ENCODE data around the gene ERFE. TPM values are rescaled to one million over a fixed set of nuclear protein-coding genes. Genes with fewer than 3 reads are reported as not detected.

ERFE gene
- total RNA-seq, 1 donor from 2014 or later, result not detected

- H3K4me1 ChIP-seq, result peaks cover 8% of the 10 kb centered on the region
- no peak for DNase-seq (ENCODE audit: low spot score)
- no peaks in the 10 kb centered on the region for H4K20me1 ChIP-seq (ENCODE audit: low read depth)
- Mint-ChIP-seq H3K4me1 (no peaks in the 10 kb centered on the region), H3K27ac (no peak overlapping the region), H3K9me3 (no peaks in the 10 kb centered on the region), H3K36me3 (no peaks in the 10 kb centered on the region), H3K27me3 (ENCODE audit: insufficient read depth, low read depth) (no peaks in the 10 kb centered on the region), H3K4me3 (no peak overlapping the region)
- H3K9me3 ChIP-seq (ENCODE audit: low read depth), result no peaks in the 10 kb centered on the region
- no peaks in the 10 kb centered on the region for H3K36me3 ChIP-seq
- H3K4me3 ChIP-seq, result no peak overlapping the region
- no peaks in the 10 kb centered on the region for H3K27me3 ChIP-seq
- H3K4me2 ChIP-seq, result no peak overlapping the region
- TF ChIP-seq CTCF (IDR thresholded peaks at IDR 0.05), result no peak
- no peak for TF ChIP-seq EZH2 (IDR thresholded peaks at IDR 0.05)
- no peak for TF ChIP-seq EZH2phosphoT487 (IDR thresholded peaks at IDR 0.05)
- H3K9ac ChIP-seq, result no peak overlapping the region
- no peak overlapping the region for H3K27ac ChIP-seq
- H3K79me2 ChIP-seq (ENCODE audit: low read depth), result no peaks in the 10 kb centered on the region
- H3F3A ChIP-seq (ENCODE audit: low read depth), result no peaks in the 10 kb centered on the region
- H2AFZ ChIP-seq (replicated peaks), result no peak overlapping the region
These were observed 23.1 kb upstream of the ERFE start for GRCh38 chr2:238135601-238136150.

GRCh38 chr2:238136820-238137537 lies 21.8 kb upstream of the ERFE start:
- H3K4me3 ChIP-seq, result no peak overlapping the region
- Mint-ChIP-seq H3K27me3 (ENCODE audit: insufficient read depth, low read depth) (peaks cover 4% of the 10 kb centered on the region), H3K9me3 (no peaks in the 10 kb centered on the region), H3K27ac (peak overlapping the region; percentile 83), H3K4me1 (no peaks in the 10 kb centered on the region), H3K4me3 (no peak overlapping the region), H3K36me3 (no peaks in the 10 kb centered on the region)
- H3F3A ChIP-seq (ENCODE audit: low read depth), result no peaks in the 10 kb centered on the region
- no peak overlapping the region for H3K9ac ChIP-seq
- TF ChIP-seq EZH2 (IDR thresholded peaks at IDR 0.05), result no peak
- TF ChIP-seq CTCF (IDR thresholded peaks at IDR 0.05), result no peak
- no peak for TF ChIP-seq EZH2phosphoT487 (IDR thresholded peaks at IDR 0.05)
- peaks cover 8% of the 10 kb centered on the region for H3K4me1 ChIP-seq
- no peaks in the 10 kb centered on the region for H3K36me3 ChIP-seq
- H3K79me2 ChIP-seq (ENCODE audit: low read depth), result no peaks in the 10 kb centered on the region
- no peak overlapping the region for H3K4me2 ChIP-seq
- no peaks in the 10 kb centered on the region for H3K9me3 ChIP-seq (ENCODE audit: low read depth)
- no peak overlapping the region for H3K27ac ChIP-seq
- no peaks in the 10 kb centered on the region for H4K20me1 ChIP-seq (ENCODE audit: low read depth)
- no peak overlapping the region for H2AFZ ChIP-seq (replicated peaks)
- no peak for DNase-seq (ENCODE audit: low spot score)
- H3K27me3 ChIP-seq, result no peaks in the 10 kb centered on the region

- Mint-ChIP-seq H3K27ac (peak overlapping the region; percentile 46), H3K27me3 (ENCODE audit: insufficient read depth, low read depth) (peaks cover 4% of the 10 kb centered on the region), H3K9me3 (no peaks in the 10 kb centered on the region), H3K36me3 (no peaks in the 10 kb centered on the region), H3K4me1 (no peaks in the 10 kb centered on the region), H3K4me3 (no peak overlapping the region)
- no peak overlapping the region for H3K27ac ChIP-seq
- no peak overlapping the region for H3K4me3 ChIP-seq
- TF ChIP-seq EZH2 (IDR thresholded peaks at IDR 0.05) (no peak), EZH2phosphoT487 (IDR thresholded peaks at IDR 0.05) (no peak), CTCF (IDR thresholded peaks at IDR 0.05) (no peak)
- DNase-seq (ENCODE audit: low spot score), result no peak
- H3K9me3 ChIP-seq (ENCODE audit: low read depth), result no peaks in the 10 kb centered on the region
- H3K4me1 ChIP-seq, result peaks cover 8% of the 10 kb centered on the region
- H3K79me2 ChIP-seq (ENCODE audit: low read depth), result no peaks in the 10 kb centered on the region
- no peak overlapping the region for H3K4me2 ChIP-seq
- no peaks in the 10 kb centered on the region for H3K36me3 ChIP-seq
- H2AFZ ChIP-seq (replicated peaks), result no peak overlapping the region
- no peaks in the 10 kb centered on the region for H3K27me3 ChIP-seq
- no peak overlapping the region for H3K9ac ChIP-seq
- H4K20me1 ChIP-seq (ENCODE audit: low read depth), result no peaks in the 10 kb centered on the region
- no peaks in the 10 kb centered on the region for H3F3A ChIP-seq (ENCODE audit: low read depth)
These were observed 20.9 kb upstream of the ERFE start for GRCh38 chr2:238137885-238138284.
